Ectodermal cell (in vitro differentiated cells): ENCODE measurements around the gene ATXN2L.
A peak's percentile ranks its signal among the peaks of the same experiment; 100 is the strongest.

Source experiments
- H3K27ac ChIP-seq: 2 replicates; pipeline ENCODE4 v1.7.0; 2013; ENCODE audit warnings: mild to moderate bottlenecking, low read depth, low read length; ENCODE audit not compliant: insufficient read depth, poor library complexity, severe bottlenecking
- H3K27me3 ChIP-seq: 2 replicates; pipeline ENCODE4 v1.7.0; 2013; ENCODE audit warnings: mild to moderate bottlenecking, low read length; ENCODE audit not compliant: insufficient read depth, control insufficient read depth, poor library complexity, severe bottlenecking
- H3K36me3 ChIP-seq: one replicate; pipeline ENCODE4 v1.7.0; 2013; ENCODE audit warnings: low read length; ENCODE audit not compliant: control insufficient read depth, insufficient read depth
- H3K4me1 ChIP-seq: one replicate; pipeline ENCODE4 v1.7.0; 2013; ENCODE audit warnings: low read length; ENCODE audit not compliant: control insufficient read depth, insufficient read depth
- H3K4me3 ChIP-seq: 2 replicates; pipeline ENCODE4 v1.7.0; 2013; ENCODE audit warnings: low read depth, low read length, control low read depth; ENCODE audit not compliant: insufficient read depth
- H3K9me3 ChIP-seq: 2 replicates; pipeline ENCODE4 v1.7.0; 2013; ENCODE audit warnings: mild to moderate bottlenecking, low read length, moderate library complexity; ENCODE audit not compliant: control insufficient read depth
- WGBS, 2 experiments: methylation state at CpG; one replicate each; pipeline ENCODE4 v1.1.7; 2013; ENCODE audit warnings: missing lambda C conversion rate in 2 of 2; 5-methylcytosine and 5-hydroxymethylcytosine counted together

ATXN2L gene

GRCh38 chr16:28823873-28824716 lies 1.3 kb downstream of the ATXN2L start:
- H3K27me3 ChIP-seq = no peaks in the 10 kb centered on the region
- H3K27ac ChIP-seq = peak overlapping the region; percentile 94
- 1% methylated on average over 60 of the region's 60 CpGs for WGBS, 2 experiments
- no peaks in the 10 kb centered on the region for H3K9me3 ChIP-seq
- peaks cover 9% of the 10 kb centered on the region for H3K4me1 ChIP-seq
- H3K4me3 ChIP-seq = peak overlapping the region; percentile 95
- peaks cover 29% of the 10 kb centered on the region for H3K36me3 ChIP-seq

GRCh38 chr16:28824717-28824973 lies 1.8 kb downstream of the ATXN2L start:
- H3K27ac ChIP-seq = peak overlapping the region; percentile 94
- peaks cover 9% of the 10 kb centered on the region for H3K4me1 ChIP-seq
- no peaks in the 10 kb centered on the region for H3K9me3 ChIP-seq
- H3K27me3 ChIP-seq = no peaks in the 10 kb centered on the region
- H3K36me3 ChIP-seq = peaks cover 34% of the 10 kb centered on the region
- peak overlapping the region; percentile 95 for H3K4me3 ChIP-seq
- WGBS, 2 experiments = 56% methylated on average over 5 of the region's 5 CpGs

GRCh38 chr16:28826141-28826540 lies 3.3 kb downstream of the ATXN2L start:
- 92 to 96% methylated on average over 6 of the region's 6 CpGs for WGBS, 2 experiments
- Histone ChIP-seq H3K4me1 (peaks cover 9% of the 10 kb centered on the region), H3K9me3 (no peaks in the 10 kb centered on the region), H3K27ac (no peak overlapping the region), H3K27me3 (no peaks in the 10 kb centered on the region), H3K36me3 (peaks cover 48% of the 10 kb centered on the region), H3K4me3 (no peak overlapping the region)

- Histone ChIP-seq H3K4me3 (no peak overlapping the region), H3K36me3 (peaks cover 81% of the 10 kb centered on the region), H3K27me3 (no peaks in the 10 kb centered on the region), H3K9me3 (no peaks in the 10 kb centered on the region), H3K27ac (no peak overlapping the region), H3K4me1 (peaks cover 8% of the 10 kb centered on the region)
- 97% methylated on average over 13 of the region's 13 CpGs for WGBS, 2 experiments
These were observed 6.9 kb downstream of the ATXN2L start for GRCh38 chr16:28829747-28830146.

GRCh38 chr16:28830531-28830930 lies 7.7 kb downstream of the ATXN2L start:
- peaks cover under 1% of the 10 kb centered on the region for H3K4me1 ChIP-seq
- no peaks in the 10 kb centered on the region for H3K9me3 ChIP-seq
- 97 to 98% methylated on average over 13 of the region's 13 CpGs for WGBS, 2 experiments
- H3K27ac ChIP-seq = no peak overlapping the region
- peaks cover 89% of the 10 kb centered on the region for H3K36me3 ChIP-seq
- H3K4me3 ChIP-seq = no peak overlapping the region
- no peaks in the 10 kb centered on the region for H3K27me3 ChIP-seq

- Histone ChIP-seq H3K9me3 (no peaks in the 10 kb centered on the region), H3K4me3 (no peak overlapping the region), H3K27me3 (no peaks in the 10 kb centered on the region), H3K4me1 (no peaks in the 10 kb centered on the region), H3K27ac (no peak overlapping the region), H3K36me3 (peaks cover 71% of the 10 kb centered on the region)
- WGBS, 2 experiments = 92 to 93% methylated on average over 14 of the region's 14 CpGs
These were observed 11.6 kb downstream of the ATXN2L start for GRCh38 chr16:28834349-28834748.

- 95 to 97% methylated on average over 25 of the region's 25 CpGs for WGBS, 2 experiments
- no peaks in the 10 kb centered on the region for H3K9me3 ChIP-seq
- peaks cover 63% of the 10 kb centered on the region for H3K36me3 ChIP-seq
These were observed 12.4 kb downstream of the ATXN2L start for GRCh38 chr16:28834873-28835863.

GRCh38 chr16:28835864-28836760 lies 13.3 kb downstream of the ATXN2L start:
- Histone ChIP-seq H3K27ac (no peak overlapping the region), H3K36me3 (peaks cover 54% of the 10 kb centered on the region), H3K4me1 (no peaks in the 10 kb centered on the region), H3K4me3 (no peak overlapping the region), H3K27me3 (no peaks in the 10 kb centered on the region), H3K9me3 (no peaks in the 10 kb centered on the region)
- WGBS, 2 experiments = 95 to 96% methylated on average over 25 of the region's 25 CpGs

More at GRCh38 chr16:28834873-28835863, 12.4 kb downstream of the ATXN2L start:
- Histone ChIP-seq H3K27ac (no peak overlapping the region), H3K4me3 (no peak overlapping the region), H3K4me1 (no peaks in the 10 kb centered on the region), H3K27me3 (no peaks in the 10 kb centered on the region)

GRCh38 chr16:28836761-28837064 lies 13.9 kb downstream of the ATXN2L start:
- Histone ChIP-seq H3K9me3 (no peaks in the 10 kb centered on the region), H3K27ac (no peak overlapping the region), H3K4me3 (no peak overlapping the region), H3K27me3 (no peaks in the 10 kb centered on the region), H3K36me3 (peaks cover 52% of the 10 kb centered on the region), H3K4me1 (no peaks in the 10 kb centered on the region)
- 89 to 94% methylated on average over 8 of the region's 8 CpGs for WGBS, 2 experiments
